Measurements from ENCODE around the gene CCKAR. TPM values are rescaled to one million over a fixed set of nuclear protein-coding genes. Genes with fewer than 3 reads are reported as not detected.

CCKAR gene
- total and polyA plus RNA-seq, 2 of the 8 experiments (the other 6 are each of a cell fraction or from before 2014, with no cell fraction given) = not detected

- Histone ChIP-seq H3K27ac (ENCODE audit: low read depth, low read length) (no peak overlapping the region), H3K56ac (replicated peaks; ENCODE audit: insufficient read length, low read depth, low read length) (no peak overlapping the region), H3K9ac (replicated peaks in 1 of 4; ENCODE audit: extremely low read depth in 1 of 4, low read depth in 3 of 4, low read length in 3 of 4) (no peak overlapping the region), H3K4me2 (ENCODE audit: insufficient read depth in 1 of 2, low read depth in 2 of 2, low read length in 2 of 2) (no peak overlapping the region), H2BK12ac (ENCODE audit: low read depth, low read length) (no peak overlapping the region), H2AK5ac (ENCODE audit: low read depth, low read length) (no peak overlapping the region), H3K14ac (ENCODE audit: insufficient read length) (no peak overlapping the region), H3K4me3 (ENCODE audit: extremely low read depth in 1 of 4, insufficient read depth in 2 of 4, low read depth in 3 of 4, low read length in 4 of 4) (no peak overlapping the region), H3K18ac (ENCODE audit: extremely low read depth, low read length) (no peak overlapping the region), H2BK120ac (replicated peaks; ENCODE audit: low read depth, low read length) (no peak overlapping the region), H2BK15ac (ENCODE audit: low read length) (no peak overlapping the region), H2AFZ (ENCODE audit: low read length) (no peak overlapping the region), H2BK20ac (ENCODE audit: low read length) (no peak overlapping the region), H3K4me1 (replicated peaks in 1 of 4; ENCODE audit: control insufficient read depth in 3 of 4, insufficient read depth in 4 of 4, low read length in 3 of 4) (peaks cover 4 to 7% (median 6%) of the 10 kb centered on the region in 4 experiments), H2BK5ac (ENCODE audit: low read depth, low read length) (no peak overlapping the region), H3K79me2 (ENCODE audit: control insufficient read depth in 1 of 2, insufficient read depth in 2 of 2, low read length in 2 of 2) (no peaks in the 10 kb centered on the region), H4K8ac (ENCODE audit: extremely low read depth, insufficient read depth, low read length) (no peak overlapping the region), H4K91ac (replicated peaks; ENCODE audit: insufficient read length, low read length) (no peak overlapping the region), H3K23me2 (ENCODE audit: low read depth, low read length) (no peaks in the 10 kb centered on the region), H3K27me3 (replicated peaks in 1 of 4; ENCODE audit: control insufficient read depth in 3 of 4, extremely low read depth in 1 of 4, insufficient read depth in 3 of 4, low read length in 3 of 4) (no peaks in the 10 kb centered on the region), H3K23ac (ENCODE audit: insufficient read length) (no peak overlapping the region), H4K20me1 (replicated peaks in 1 of 2; ENCODE audit: control insufficient read depth in 1 of 2, insufficient read depth in 2 of 2, low read length in 2 of 2) (no peaks in the 10 kb centered on the region), H3K9me3 (ENCODE audit: insufficient read depth in 2 of 2, low read depth in 1 of 2, low read length in 1 of 2) (0 out of 4 replicates have a peak, but pooled peaks cover 0 to 2% of the 10 kb centered on the region in 2 experiments), H3K79me1 (ENCODE audit: low read depth, low read length) (no peaks in the 10 kb centered on the region), H3K36me3 (ENCODE audit: control insufficient read depth in 2 of 4, insufficient read depth in 4 of 4, low read length in 3 of 4) (no peaks in the 10 kb centered on the region), H3K4ac (replicated peaks; ENCODE audit: insufficient read length, low read depth, low read length) (no peak overlapping the region), H4K5ac (ENCODE audit: insufficient read length, low read depth, low read length) (no peak overlapping the region)
- POLR2A ChIA-PET (ENCODE audit: partially characterized antibody) = no interaction called here
- WGBS, 2 experiments (ENCODE audit: extremely low coverage in 1 of 2, insufficient coverage in 1 of 2, insufficient read length in 1 of 2, insufficient replicate concordance in 2 of 2, low coverage in 1 of 2, low lambda C conversion rate in 2 of 2, missing lambda C conversion rate in 1 of 2) = 92% methylated on average over 6 of the region's 6 CpGs; no CpG with 5 or more reads in 1 of the 2 experiments
- CTCF ChIA-PET (ENCODE audit: partially characterized antibody) = interaction anchor here (0.9 to 5.7 kb wide), 9 partner anchors 17 to 427 kb away, joined by 3 to 73 read pairs (median 4); no protein-coding TSS in a partner anchor
- FAIRE-seq (no peak), DNase-seq (ENCODE audit: low read depth in 1 of 2, low spot score in 2 of 2) (no peak)
- no peak for TF ChIP-seq YY1 (IDR thresholded peaks at IDR 0.05; ENCODE audit: low read depth, low read length)
- TF ChIP-seq HDAC6 (IDR thresholded peaks at IDR 0.05; ENCODE audit: low read depth, low read length) = no peak
- TF ChIP-seq MAX (IDR thresholded peaks at IDR 0.05) = no peak
- TF ChIP-seq CTCF (IDR thresholded peaks at IDR 0.05; ENCODE audit: control extremely low read depth in 1 of 3, insufficient read depth in 1 of 3, low read depth in 1 of 3, low read length in 3 of 3) = no peak
- no peak for TF ChIP-seq SIX5 (IDR thresholded peaks at IDR 0.05; ENCODE audit: low read depth, low read length)
- TF ChIP-seq SAP30 (IDR thresholded peaks at IDR 0.05; ENCODE audit: insufficient read depth, insufficient replicate concordance, low read length) = no peak
- TF ChIP-seq PHF8 (conservative IDR thresholded peaks at IDR 0.05; ENCODE audit: low read depth, low read length) = no peak
- TF ChIP-seq NANOG (IDR thresholded peaks at IDR 0.05; ENCODE audit: insufficient read depth, low read depth, low read length, poor library complexity, severe bottlenecking) = no peak
- TF ChIP-seq KDM4A (IDR thresholded peaks at IDR 0.05; ENCODE audit: low read depth, low read length, severe bottlenecking) = no peak
- no peak for TF ChIP-seq SP2 (IDR thresholded peaks at IDR 0.05; ENCODE audit: low read length)
- no peak for TF ChIP-seq RAD21 (IDR thresholded peaks at IDR 0.05 in 1 of 2, conservative IDR thresholded peaks at IDR 0.05 in 1 of 2; ENCODE audit: low read depth in 2 of 2, low read length in 2 of 2)
Measured at GRCh38 chr4:26457412-26457811, 32.9 kb downstream of the CCKAR start.
